Measurements from ENCODE around the gene PPP1R37.

DNA sequence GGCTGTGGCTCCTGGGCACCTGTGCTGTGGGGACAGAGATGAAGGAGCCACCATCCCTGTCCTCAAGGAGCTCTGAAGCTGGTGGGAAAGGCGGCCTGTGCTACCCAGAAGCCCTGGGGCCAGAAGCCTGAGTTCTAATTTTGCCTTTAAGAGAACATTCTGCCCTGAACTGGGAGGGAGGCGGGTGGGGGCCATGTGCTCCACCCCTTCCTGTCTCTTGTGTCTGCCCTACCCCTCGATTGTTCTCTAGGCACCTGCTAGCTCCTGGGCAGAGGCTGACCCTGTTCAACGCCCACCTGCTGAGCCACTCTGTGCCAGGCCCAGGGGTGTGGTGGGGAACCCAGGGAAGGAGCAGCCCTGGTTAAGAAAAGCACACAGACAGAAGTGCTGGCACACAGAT lies 79.2 kb downstream of the PPP1R37 start:
- TF ChIP-seq, protein P1, sequence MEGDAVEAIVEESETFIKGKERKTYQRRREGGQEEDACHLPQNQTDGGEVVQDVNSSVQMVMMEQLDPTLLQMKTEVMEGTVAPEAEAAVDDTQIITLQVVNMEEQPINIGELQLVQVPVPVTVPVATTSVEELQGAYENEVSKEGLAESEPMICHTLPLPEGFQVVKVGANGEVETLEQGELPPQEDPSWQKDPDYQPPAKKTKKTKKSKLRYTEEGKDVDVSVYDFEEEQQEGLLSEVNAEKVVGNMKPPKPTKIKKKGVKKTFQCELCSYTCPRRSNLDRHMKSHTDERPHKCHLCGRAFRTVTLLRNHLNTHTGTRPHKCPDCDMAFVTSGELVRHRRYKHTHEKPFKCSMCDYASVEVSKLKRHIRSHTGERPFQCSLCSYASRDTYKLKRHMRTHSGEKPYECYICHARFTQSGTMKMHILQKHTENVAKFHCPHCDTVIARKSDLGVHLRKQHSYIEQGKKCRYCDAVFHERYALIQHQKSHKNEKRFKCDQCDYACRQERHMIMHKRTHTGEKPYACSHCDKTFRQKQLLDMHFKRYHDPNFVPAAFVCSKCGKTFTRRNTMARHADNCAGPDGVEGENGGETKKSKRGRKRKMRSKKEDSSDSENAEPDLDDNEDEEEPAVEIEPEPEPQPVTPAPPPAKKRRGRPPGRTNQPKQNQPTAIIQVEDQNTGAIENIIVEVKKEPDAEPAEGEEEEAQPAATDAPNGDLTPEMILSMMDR (conservative IDR thresholded peaks at IDR 0.05; ENCODE audit: low read depth, low read length) = no peak
- no peak for TF ChIP-seq EZH2phosphoT487 (IDR thresholded peaks at IDR 0.05; ENCODE audit: borderline replicate concordance, low read length)
- TF ChIP-seq EZH2 (IDR thresholded peaks at IDR 0.05; ENCODE audit: low read length, unreplicated experiment) = no peak

All from PC-3 (cell line).